AG08396 (cell line): ENCODE data around the gene DYNLT2.
A peak's percentile ranks its signal among the peaks of the same experiment; 100 is the strongest.

Source experiments
- DNase-seq: peaks from one replicate; pipeline ENCODE4 v3.0.0; 2012; ENCODE audit warnings: low spot score, mixed read lengths

Gene DYNLT2

DNA sequence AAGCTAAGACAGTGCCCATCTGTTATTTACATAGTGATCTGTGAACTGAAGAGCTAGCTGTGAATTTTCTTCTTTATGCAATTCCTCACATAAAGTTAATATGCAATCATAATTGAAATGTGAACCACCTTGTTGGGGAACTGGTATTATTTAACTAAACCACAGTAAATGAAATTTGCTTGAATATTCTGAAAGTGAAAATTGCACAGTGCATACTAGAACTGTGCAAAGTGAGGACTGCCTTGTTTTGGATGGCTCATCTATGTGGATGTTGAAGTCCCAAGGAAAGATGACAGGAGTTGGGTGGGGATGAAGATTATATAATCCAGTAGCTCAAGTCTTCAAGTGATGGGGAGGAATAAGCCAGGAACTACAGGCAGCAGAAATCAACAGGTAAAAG is 21.4 kb downstream of the DYNLT2 start:
- no peak for DNase-seq

DNA sequence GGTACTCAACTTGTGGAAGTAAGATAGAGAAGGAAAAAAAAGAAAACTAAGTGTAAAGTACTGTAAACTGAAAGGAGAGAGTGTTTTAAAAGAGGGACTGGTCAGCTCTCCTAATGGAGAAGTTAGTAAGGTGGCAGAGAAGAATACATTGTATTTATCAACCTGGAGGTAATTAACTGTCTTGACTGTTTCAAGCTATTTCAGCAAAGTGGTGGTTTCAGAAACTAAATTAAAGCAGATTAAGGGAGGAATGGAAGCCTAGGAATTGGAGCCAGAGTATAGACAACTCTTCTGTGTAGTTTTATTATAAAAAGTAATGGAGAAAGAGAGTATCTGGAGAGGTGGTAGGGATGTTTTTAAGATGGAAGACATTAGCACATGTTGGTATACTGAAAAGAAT is 24.4 kb downstream of the DYNLT2 start:
- no peak for DNase-seq

DNA sequence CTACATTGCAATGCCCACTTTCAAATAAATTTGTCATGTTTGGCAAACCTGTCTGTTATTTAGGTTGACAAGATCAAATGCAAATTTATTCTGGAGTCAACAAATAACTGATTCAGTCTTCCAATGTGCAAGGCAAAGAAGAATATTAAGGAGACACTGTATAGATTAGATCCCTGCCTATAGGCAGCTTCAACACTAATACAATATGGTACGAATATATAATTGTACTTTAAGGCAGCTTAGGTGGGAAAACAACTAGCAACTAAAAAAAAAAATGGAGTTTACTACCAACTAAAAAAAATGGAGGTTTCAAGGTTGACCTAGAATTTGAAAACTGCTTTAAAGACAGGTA is 25.3 kb downstream of the DYNLT2 start:
- DNase-seq: no peak

DNA sequence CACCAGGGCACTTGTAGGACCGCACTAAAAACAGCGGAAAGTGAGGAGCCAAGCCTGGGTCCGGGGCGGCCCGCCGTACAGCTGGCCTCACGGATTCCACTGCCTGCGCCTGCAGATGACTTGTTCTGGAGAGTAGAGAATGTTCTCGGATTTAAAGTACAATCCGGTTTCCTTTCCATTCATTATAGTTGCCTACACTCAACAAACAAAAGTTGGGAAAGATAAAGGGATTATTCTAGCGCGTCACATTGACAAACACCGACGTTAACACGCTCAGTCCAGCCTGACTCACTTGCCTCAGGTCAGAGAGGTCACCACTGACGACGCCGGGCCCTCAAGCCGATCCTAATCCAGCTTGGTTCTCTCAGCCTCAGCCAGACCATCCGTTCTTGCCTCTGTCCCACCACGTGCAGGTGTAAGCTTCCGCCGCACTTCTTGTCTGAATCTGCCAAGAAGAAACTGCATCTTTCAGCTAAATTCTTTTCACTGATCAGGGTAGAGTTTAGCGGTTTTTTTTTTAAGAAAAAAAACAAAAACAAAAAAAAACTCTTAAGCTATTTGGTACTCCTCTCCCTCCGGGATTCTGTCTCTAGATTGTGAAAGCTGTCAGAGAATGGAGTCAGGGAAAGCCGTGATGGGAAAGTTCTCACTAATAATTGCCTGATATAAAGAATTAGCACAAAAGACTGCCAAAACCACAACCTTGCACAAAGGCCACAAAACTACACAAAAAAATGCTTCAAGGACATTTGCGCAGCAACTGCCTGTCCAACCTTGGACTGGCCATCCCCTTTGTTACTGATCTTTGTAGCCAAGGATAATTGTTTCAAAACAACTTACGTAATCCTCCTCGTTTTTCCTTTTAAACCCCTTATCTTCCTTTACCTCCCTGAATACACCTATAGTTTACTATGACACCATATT is 26.0 kb downstream of the DYNLT2 start:
- peak; percentile 77 for DNase-seq

DNA sequence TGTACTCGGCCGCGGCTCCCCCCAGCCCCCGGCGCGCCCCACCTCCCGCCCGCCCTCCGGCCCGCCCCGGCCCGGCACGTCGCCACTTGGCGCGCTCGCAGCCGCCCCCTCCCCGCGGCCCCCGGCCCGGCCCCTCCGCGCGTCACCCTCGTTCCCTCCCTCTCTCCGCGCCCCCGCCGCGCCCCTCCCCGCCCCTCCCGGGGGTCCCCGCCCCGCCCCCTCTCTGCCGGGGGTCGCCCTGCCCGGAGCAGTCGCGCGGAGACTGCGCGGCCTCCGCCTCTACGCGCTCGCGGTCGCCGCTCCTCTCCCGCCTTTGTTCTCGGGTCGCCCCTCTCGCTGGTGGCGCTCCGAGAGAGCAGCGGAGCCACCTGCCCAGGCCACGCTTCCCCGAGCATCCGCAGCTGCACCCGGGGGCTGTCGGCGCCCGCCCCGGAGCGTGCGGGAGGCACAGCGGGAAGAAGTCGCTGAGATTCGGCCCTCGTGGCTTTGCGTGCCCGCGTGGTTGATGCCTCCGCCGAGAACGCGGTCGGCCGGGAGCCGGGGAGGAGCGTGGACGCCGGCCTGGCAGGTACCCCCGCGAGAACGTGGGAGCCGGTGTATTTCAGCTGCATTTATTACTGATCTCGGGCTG is 26.8 kb downstream of the DYNLT2 start, which contains the start of gene PHF10:
TSS of gene PHF10 (minus strand) at position 7 of the 631 bp plus-strand sequence. CDS start 569 bp downstream, outside the sequence.
- peak; percentile 72 for DNase-seq

DNA sequence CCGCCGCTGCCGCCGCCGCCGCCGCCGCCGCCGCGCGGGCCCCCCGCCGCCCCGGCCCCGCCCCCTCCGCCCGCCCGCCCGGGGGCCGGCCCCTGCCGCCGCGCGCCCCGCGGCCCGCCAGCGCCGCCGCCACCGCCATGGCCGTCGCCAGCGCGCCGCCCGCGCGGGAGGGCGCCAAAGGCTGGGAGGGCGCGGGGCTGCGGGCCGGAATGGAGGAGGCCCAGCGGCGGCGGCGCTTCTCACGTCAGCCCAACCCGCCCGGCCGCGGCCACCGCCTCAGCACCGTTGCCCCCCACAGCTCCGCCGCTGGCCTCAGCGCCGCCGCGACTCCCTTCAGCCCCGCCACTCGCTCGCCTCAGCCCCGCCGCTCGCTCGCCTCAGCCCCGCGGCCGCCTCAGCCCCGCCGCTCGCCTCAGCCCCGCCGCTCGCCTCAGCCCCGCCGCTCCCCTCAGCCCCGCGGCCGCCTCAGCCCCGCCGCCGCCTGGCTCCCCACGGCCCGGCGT is 27.3 kb downstream of the DYNLT2 start:
- DNase-seq: peak; percentile 77

DNA sequence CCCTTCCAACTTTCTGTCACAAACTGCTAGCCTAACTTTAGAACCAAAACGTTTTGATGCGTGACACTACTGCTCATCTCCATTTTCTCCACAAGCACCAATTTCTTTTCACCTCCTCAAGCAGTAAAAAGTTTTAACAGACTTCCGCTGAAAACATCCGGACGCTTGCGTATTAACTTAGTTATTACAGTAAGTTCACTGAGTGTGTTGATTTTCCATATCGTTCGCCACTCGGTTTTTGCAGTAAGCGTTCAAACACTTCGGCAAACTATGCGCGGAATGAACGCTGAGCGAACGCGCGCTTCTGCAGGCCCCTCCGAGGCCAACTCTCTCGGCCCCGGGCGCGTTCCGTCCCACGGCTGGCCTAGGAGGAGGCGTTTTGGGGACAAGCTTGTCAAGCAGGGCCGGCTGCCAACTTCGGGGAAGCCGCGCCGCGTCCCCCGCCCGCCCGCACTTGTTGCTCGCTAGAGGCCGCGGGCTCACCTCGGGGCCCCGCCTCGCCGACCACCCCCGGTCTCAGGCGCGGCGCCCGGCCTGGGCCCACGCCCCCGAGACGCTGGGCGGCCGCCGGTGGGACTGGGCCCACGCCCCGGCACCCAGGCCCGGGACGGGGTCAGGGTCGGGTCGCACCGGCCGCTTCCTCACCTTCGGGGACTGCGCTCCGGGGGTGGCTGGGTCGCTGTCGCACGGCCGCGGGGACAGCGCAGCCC is 28.0 kb downstream of the DYNLT2 start:
- DNase-seq: peak; percentile 64

DNA sequence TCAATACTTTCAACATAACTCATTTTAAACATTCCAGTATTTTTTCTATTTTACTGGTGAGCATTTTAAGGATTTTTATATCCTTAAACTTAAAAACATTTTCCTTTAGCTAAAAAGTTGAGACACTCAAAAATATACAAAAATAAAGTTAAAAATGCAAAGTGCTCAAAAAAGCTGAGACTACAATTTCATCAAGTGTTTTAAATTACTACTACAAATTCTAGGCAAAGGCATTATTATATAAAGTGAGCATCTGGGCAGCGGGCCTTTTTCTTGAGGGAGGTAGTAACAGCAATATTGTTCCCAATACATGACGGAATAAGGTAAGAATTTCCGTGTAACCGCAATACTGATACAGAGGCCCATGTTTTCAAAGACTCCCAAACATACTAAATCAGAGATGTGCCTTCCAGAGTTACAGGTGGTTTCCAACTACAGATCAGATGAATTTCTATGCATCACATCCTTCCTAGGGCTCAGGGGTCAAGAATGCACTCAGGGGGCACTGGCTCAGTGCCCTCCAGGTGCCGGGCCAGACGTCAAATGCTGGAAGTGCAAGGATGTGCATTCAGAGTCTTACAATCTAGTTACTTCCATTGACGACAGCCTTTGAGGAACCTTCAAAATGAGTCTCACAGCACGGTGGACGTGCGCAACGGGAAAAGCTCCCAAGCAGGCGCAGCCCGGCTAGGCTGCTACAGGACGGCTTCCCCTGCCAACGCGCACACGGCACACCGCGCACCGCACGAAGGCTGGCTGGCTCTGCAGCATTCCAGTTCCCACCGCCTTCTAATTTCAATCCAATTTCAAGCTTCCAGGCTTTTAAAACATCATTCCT is 28.8 kb downstream of the DYNLT2 start:
- DNase-seq: peak; percentile 63

DNA sequence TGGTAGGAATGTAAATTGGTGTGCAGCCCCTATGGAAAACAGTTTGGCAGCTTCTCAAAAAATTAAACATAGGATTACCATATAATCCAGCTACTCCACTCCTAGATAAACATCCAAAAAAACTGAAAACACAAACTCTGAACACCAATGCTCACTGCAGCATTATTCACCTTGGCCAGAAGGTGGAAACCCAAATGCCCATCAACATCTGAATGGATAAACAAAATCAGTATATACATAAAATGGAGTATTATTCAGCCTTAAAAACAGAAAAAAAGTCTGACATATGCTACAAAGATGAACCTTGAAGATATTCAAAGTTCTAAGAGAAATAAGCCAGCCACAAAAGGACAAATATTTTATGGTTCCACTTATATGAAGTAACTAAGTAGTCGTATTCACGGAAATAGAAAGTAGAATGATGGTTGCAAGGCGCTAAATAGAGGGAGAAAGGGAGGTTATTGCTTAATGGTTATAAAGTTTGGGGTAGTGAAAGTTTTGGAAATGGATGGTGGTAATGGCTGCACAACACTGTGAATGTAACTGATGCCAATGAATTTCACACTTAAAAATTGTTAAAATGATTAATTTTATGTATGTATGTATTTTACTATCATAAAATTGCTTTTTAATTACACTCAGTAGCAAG is 31.0 kb downstream of the DYNLT2 start:
- DNase-seq: no peak

DNA sequence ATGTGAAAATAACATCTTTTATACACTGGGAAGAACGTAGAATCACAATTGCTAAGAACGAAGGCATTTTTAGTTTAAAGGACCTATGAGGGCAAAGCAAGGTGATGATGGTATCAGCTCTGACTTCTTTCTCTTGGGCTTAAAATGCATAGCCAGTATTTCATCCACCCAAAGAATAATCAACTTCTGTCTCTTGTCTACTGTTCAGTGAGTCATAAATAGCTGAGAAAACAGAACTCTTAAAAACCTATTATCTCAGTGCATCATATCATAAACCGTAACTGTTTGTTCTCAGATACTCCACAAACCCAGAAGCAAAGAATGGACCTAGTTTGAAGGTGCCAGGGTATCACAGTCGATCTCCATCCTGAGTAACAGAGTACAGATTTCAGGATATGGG is 32.3 kb downstream of the DYNLT2 start:
- DNase-seq: no peak

DNA sequence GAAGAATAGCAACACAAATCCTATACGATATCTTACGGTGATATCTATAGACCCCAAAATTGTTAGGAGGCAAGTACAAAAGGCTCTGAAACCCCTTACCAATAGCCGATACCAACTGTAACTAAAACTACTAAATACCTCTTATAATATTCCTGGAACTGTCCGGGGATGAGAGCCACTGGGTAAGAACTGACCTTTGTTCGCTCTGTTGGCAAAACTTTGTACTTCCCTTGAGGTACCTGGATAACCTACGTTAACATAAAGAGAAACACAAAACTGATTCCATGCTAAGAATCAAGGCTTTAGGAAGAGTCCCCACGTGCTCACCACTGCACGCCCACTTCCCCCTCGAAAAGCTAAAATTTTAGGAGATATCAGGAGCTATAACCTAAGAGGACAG is 36.8 kb downstream of the DYNLT2 start:
- no peak for DNase-seq

DNA sequence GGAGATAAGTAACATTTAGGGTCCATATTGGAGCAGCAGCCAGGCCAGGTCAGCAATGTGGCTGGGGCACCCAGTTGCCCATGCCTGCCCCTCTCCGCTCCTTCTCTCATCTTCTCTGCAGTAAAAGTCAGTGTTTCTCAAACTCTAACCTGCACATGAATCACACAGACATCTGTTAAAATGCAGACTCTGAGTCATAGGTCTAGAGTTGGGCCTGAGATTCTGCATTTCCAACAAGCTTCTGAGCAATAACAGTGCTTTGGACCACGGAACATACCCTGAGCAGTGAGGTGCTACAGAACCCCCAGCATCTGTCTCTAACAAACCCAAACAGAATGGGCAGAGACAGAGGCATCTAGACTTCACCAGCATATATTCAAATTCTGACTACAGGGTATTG is 37.2 kb downstream of the DYNLT2 start:
- DNase-seq: no peak

DNA sequence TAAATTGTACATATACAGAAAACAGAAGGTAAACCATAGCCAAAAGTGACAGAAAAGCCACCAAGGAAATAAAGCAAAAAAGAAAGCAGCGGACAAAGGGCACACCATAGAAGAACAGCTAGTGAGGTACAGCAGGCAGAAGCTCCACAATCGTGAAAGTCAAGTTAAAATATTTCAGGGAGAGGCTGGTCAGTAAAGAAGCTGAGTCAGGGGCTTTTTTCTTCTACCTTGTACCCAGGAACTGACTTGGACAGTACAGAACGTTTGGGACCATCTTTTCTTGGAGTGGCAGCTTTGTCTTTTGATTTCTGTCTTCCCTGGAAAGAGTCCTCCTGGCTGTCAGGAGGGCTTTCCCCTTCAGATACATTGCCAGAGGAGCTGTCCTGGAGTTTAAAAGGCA is 41.4 kb downstream of the DYNLT2 start:
- no peak for DNase-seq

DNA sequence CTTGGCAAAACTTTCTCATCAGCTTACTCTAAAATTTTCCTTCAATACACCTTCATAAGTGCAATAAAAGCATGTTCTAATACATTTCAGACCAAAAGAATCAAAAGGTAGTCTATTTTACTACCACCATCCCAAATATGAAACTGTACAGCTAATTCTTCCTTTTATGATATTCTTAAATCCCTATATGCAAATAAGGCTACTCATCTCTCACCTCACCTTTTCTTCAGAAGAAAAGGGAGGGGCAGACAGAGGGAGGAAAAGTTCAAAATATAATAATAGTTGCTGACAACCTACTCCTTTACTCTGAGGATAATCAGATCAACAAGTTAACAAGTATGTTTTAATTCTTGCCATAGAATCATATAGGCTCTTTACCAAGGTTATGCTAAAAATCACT is 42.1 kb downstream of the DYNLT2 start:
- DNase-seq: no peak

DNA sequence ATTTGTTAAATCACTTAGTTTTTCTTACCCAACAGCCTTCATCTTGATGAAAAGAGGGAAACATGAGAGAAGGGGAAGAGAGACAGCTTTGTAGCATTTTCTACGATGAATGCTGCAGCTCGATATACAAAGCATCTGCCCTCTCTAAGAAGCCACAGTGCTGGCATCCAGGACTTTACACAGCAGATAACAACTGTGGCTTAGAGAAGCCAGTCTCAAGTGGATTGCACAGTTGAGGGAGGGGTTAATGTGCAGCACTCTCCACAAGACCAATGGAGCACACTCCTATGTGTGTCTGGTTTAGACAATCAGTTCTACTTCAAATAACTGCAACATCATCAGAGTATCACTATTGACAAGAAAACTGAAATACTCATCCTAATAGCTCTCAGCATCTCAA is 43.6 kb downstream of the DYNLT2 start:
- DNase-seq: no peak

DNA sequence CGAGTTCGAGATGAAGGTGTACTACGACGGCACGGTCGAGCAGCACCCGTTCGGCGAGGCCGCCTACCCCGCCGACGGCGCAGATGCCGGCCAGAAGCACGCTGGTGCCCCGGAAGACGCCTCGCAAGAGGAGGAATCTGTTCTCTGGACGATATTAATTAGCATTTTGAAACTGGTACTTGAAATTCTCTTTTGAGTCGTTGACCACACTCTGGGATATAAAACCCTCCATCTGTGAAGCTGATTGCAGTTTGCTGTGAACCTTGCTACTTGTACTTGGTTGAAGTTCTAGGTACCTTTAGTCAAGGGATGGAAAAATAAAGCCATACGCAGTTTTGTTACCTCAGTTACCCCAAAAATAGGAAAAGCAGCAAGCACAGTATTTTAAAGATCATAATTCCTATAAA is 48.5 kb downstream of the DYNLT2 start:
- no peak for DNase-seq

DNA sequence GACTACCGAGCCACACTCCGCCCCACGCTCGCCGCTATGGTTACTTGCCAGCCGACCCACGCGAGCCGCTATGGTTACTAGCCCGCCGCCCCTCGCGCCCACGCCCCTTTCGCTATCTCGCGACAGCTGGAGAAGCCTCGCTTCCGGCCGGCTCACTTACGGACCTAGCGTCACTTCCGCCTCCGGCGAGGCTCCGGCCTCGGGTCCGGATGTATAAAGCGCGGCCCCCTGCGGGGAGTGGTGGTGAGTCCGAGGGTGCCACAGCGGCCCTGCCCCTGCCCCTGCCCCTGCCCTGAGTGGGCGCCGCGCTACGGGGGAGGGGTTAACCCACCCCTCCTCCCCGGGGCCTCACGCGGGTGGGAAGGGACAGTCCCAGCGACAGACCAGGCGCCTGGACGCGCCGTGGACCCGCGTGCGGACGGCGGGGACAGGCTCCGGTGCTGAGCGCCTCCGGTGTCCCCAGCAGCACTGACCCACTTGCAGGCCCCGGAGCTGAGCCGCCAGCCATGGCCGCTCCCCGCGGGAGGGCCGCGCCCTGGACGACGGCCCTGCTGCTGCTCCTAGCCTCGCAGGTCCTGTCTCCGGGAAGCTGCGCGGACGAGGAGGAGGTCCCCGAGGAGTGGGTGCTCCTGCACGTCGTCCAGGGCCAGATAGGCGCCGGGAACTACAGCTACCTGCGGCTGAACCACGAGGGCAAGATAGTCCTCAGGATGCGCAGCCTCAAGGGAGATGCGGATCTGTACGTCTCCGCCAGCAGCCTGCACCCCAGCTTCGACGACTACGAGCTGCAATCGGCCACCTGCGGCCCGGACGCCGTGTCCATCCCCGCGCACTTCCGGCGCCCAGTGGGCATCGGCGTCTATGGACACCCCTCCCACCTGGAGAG is 49.2 kb downstream of the DYNLT2 start, which contains the start of the genes C6orf120 and WDR27:
TSS of gene C6orf120 (plus strand) at position 173 of the 886 bp plus-strand sequence. CDS start at position 507, 334 bp downstream.
TSS of gene WDR27 (minus strand) at position 76 of the 886 bp plus-strand sequence. CDS start 13,024 bp downstream, outside the sequence.
- peak; percentile 98 for DNase-seq

DNA sequence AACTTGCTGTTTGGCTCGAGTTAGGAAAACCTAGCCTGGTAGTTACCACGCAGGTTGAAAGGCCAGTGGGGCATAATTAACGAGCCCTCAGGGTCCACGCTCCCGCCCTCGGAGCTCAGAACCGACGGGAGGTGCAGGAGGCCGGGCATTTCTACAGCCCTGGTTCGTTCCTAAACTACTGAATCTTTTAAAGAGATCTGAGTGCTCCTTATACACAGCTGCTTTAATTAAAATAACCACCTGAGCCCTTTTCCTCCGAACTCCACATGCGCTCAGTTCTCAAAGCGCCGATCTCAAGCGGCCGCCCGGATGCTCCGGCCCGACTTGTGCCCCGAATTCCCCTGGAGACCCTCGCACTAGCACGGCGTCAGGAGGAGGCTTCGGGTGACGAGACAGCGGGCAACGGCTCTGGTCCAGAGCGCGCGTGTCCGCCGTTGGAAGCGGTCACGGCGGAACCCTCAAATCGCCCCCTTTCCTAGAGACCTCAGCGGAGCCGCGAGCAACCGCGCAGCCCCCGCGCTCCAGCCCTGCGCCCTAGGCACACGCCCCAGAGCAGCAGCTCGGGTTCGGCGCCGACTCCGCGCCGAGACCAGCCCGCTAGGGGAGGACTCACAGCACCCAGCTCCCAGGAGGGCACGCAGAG is 49.9 kb downstream of the DYNLT2 start:
- no peak for DNase-seq

DNA sequence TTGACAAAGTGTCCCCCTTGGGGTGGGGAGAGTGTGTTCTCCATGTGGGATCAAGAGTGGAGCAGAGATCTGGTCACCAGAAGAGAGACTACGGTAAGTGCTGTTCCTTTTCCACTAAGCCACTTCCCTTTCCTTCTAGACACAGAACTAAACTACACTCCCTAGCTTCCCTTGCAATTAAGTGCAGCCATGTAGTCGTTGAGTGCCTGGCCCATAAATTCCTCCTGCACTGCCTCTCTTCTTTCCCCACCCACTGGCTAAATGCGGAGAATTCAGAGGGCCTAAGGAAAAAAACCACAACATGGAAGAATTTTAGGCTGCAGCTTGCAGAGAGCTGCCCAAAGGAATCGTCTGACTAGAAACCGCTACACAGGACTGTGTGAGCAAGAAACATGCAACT is 51.1 kb downstream of the DYNLT2 start:
- DNase-seq: peak; percentile 24
